ENCODE data around the gene NFATC1. TPM values are rescaled to one million over a fixed set of nuclear protein-coding genes. Genes with fewer than 3 reads are reported as not detected.

The NFATC1 gene
- total RNA-seq, 1 donor from 2014 or later = 52.6 TPM

DNA sequence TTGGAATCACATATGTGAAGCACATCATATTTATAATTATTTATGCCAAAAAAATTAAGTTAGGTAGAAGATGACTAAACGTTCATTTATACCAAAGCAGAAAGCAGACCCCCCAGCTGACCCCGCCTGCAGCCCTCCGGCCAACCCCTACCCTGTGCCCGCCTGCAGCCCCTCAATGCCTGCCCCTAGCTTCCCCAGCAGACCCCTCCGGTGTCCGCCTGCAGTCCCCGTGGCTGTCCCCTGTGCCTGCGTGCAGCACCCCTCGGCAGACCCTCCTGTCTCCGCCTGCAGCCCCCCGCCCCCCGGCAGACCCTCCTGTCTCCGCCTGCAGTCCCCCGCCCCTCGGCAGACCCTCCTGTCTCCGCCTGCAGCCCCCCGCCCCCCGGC, 136.2 kb downstream of the NFATC1 start:
- no peaks in the 10 kb centered on the region for H3K27me3 Mint-ChIP-seq
- TF ChIP-seq, protein P1, sequence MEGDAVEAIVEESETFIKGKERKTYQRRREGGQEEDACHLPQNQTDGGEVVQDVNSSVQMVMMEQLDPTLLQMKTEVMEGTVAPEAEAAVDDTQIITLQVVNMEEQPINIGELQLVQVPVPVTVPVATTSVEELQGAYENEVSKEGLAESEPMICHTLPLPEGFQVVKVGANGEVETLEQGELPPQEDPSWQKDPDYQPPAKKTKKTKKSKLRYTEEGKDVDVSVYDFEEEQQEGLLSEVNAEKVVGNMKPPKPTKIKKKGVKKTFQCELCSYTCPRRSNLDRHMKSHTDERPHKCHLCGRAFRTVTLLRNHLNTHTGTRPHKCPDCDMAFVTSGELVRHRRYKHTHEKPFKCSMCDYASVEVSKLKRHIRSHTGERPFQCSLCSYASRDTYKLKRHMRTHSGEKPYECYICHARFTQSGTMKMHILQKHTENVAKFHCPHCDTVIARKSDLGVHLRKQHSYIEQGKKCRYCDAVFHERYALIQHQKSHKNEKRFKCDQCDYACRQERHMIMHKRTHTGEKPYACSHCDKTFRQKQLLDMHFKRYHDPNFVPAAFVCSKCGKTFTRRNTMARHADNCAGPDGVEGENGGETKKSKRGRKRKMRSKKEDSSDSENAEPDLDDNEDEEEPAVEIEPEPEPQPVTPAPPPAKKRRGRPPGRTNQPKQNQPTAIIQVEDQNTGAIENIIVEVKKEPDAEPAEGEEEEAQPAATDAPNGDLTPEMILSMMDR (IDR thresholded peaks at IDR 0.05) = no peak
- no peaks in the 10 kb centered on the region for H3K9me3 Mint-ChIP-seq
- peaks cover 4% of the 10 kb centered on the region for H3K4me1 Mint-ChIP-seq
- no peak overlapping the region for H3K4me3 Mint-ChIP-seq
- ATAC-seq (ENCODE audit: low read depth) (no peak), DNase-seq (no peak)
- peaks cover 35% of the 10 kb centered on the region for H3K36me3 Mint-ChIP-seq (ENCODE audit: low read depth)
- intact Hi-C loops (cut with micrococcal nuclease) = no loop called here
- no peak overlapping the region for H3K27ac Mint-ChIP-seq
- ChIA-PET CTCF (interaction anchor here (4.5 to 6.9 kb wide), 2 partner anchors 135 to 152 kb away, joined by 30 to 99 read pairs; partner anchors contain the start of gene NFATC1), POLR2A (no interaction called here)

DNA sequence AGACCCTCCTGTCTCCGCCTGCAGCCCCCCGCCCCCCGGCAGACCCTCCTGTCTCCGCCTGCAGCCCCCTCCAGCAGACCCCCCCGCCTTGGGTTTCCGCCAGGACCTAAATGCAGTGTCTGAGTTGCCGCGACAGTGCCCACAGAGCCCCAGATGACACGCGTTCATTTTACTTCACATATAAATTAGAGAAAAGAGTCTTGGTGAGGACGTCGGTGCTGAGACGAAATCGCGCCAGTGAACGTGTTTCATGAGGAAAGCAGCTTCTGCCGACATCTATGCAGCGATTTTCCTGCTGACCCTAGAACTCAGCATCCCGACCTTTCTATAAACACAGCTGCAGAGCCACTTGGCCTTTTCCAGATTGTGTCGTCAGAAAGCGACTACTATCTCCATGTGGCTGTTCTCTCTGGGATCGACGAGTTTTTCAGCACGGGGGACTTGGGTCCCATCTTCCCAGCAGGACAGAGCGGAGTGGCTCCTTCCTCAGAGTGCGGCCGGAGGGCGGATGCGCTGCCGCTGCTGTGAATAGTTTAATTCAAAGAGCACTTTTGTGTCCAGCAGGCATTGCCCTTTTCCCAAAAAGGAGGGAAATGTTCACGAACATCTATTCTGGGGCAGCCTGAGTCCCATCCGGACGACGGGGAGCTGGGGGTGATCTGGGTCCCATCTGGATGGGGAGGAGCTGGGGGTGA, 136.7 kb downstream of the NFATC1 start:
- ATAC-seq (ENCODE audit: low read depth) (no peak), DNase-seq (peak; percentile 11)
- H3K27me3 Mint-ChIP-seq = no peaks in the 10 kb centered on the region
- CTCF ChIA-PET = no interaction called here
- POLR2A ChIA-PET = no interaction called here
- intact Hi-C loops (cut with micrococcal nuclease) = no loop called here
- peaks cover 31% of the 10 kb centered on the region for H3K36me3 Mint-ChIP-seq (ENCODE audit: low read depth)
- H3K4me3 Mint-ChIP-seq = no peak overlapping the region
- H3K9me3 Mint-ChIP-seq = no peaks in the 10 kb centered on the region
- peaks cover 4% of the 10 kb centered on the region for H3K4me1 Mint-ChIP-seq
- no peak overlapping the region for H3K27ac Mint-ChIP-seq
- TF ChIP-seq, protein P1 (IDR thresholded peaks at IDR 0.05) = no peak

DNA sequence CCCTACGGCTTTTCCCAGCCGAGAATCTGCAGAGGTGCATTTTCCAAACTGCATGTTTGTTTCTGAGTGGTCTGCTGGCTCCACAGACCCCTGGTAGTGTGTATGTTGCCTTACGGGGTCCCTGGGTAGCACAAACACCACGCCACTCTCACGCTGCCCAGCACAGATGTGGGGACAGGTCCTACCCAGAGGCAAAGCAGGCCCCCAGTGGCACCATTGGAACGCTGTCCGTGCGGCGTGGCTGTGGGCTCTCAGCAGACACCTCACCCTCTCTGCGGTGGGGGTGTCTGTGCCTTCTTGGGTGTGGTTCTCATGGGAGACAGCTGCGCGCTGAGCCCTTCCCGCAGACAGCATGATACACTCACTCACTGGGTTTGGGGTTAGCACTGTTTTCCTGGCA, 137.4 kb downstream of the NFATC1 start:
- intact Hi-C loops (cut with micrococcal nuclease) = no loop called here
- Mint-ChIP-seq H3K9me3 (no peaks in the 10 kb centered on the region), H3K36me3 (ENCODE audit: low read depth) (peaks cover 28% of the 10 kb centered on the region), H3K4me3 (no peak overlapping the region), H3K27me3 (no peaks in the 10 kb centered on the region), H3K27ac (no peak overlapping the region), H3K4me1 (peaks cover 4% of the 10 kb centered on the region)
- TF ChIP-seq, protein P1 (IDR thresholded peaks at IDR 0.05) = no peak
- ATAC-seq (ENCODE audit: low read depth) = no peak
- CTCF ChIA-PET = no interaction called here
- POLR2A ChIA-PET = no interaction called here
- peak; percentile 14 for DNase-seq

DNA sequence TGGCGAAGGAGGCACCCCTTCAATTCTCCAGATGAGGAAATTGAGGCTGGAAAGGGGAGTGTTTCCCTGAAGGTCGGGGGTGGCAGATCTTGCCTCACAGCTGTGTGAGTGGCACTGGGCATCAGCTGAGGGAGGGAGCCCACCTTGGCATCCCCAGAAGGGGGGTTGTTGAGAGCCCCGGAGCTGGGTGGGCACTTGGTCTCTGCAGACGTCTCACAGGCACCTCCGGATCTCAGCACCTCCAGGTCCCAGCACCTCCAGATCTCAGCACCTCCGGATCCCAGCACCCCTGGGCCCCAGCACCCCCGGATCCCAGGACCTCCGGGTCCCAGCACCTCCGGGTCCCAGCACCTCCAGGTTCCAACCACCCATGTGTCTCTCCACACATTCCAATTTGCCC, 137.9 kb downstream of the NFATC1 start:
- CTCF ChIA-PET = no interaction called here
- no peak for ATAC-seq (ENCODE audit: low read depth)
- intact Hi-C loops (cut with micrococcal nuclease) = no loop called here

DNA sequence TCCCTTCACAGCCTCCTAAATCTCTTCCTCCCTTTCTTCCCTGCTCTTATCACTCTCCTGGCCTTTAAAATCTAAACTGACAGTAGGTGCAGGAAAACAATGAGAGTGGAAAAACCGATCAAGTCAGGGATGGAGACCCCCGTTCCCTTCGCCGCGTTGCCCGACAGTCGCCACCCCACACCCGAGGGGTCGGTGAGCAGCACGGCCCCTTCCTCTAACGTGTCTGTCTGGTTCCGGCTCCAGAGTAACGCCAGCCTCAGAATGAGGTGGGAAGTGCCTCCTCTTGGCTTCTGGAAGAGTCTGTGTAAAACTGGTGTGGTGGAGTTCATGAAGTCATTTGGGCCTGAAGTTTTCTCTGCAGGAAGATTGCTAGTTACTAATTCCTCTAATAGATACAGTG, 138.6 kb downstream of the NFATC1 start:
- TF ChIP-seq, protein P1 (IDR thresholded peaks at IDR 0.05) = no peak
- DNase-seq (no peak), ATAC-seq (ENCODE audit: low read depth) (no peak)
- intact Hi-C loops (cut with micrococcal nuclease) = no loop called here
- Mint-ChIP-seq H3K27me3 (no peaks in the 10 kb centered on the region), H3K4me3 (no peak overlapping the region), H3K36me3 (ENCODE audit: low read depth) (peaks cover 19% of the 10 kb centered on the region), H3K27ac (no peak overlapping the region), H3K4me1 (no peaks in the 10 kb centered on the region), H3K9me3 (no peaks in the 10 kb centered on the region)
- ChIA-PET POLR2A (no interaction called here), CTCF (no interaction called here)

More for the DNA sequence above, 137.9 kb downstream of the NFATC1 start:
- Mint-ChIP-seq H3K4me1 (peaks cover 4% of the 10 kb centered on the region), H3K36me3 (ENCODE audit: low read depth) (peaks cover 27% of the 10 kb centered on the region), H3K9me3 (no peaks in the 10 kb centered on the region), H3K27me3 (no peaks in the 10 kb centered on the region), H3K4me3 (no peak overlapping the region), H3K27ac (no peak overlapping the region)
- TF ChIP-seq, protein P1 (IDR thresholded peaks at IDR 0.05) = no peak
- POLR2A ChIA-PET = no interaction called here
- DNase-seq = no peak

Measured in activated B cell treated with CpG ODN at 0.5 μM for 24 hours (primary cell).